HG03558 (cell line): ENCODE data around the gene GPLD1.
"Not testable (repeated sequence)": the region's sequence is repeated elsewhere in the genome, so short reads cannot be mapped to it uniquely, and the experiment has no call there.

Experiments
- ATAC-seq: cut with Tn5 transposase; IDR thresholded peaks from one replicate; pipeline ENCODE4 v1.9.1; 2021; ENCODE audit warnings: moderate number of reproducible peaks; ENCODE audit not compliant: unreplicated experiment; ENCODE audit errors: extremely low read depth

Gene GPLD1

GRCh38 chr6:24489470-24489869, at the start of gene GPLD1:
TSS of gene GPLD1 (minus strand) at chr6:24489578. CDS start at chr6:24489511, 67 bp downstream.
- no peak for ATAC-seq

- ATAC-seq: no peak
Observed at GRCh38 chr6:24537771-24538385, 48.5 kb upstream of the GPLD1 start.

- ATAC-seq: no peak
Observed at GRCh38 chr6:24537082-24537699, 47.8 kb upstream of the GPLD1 start.

DNA sequence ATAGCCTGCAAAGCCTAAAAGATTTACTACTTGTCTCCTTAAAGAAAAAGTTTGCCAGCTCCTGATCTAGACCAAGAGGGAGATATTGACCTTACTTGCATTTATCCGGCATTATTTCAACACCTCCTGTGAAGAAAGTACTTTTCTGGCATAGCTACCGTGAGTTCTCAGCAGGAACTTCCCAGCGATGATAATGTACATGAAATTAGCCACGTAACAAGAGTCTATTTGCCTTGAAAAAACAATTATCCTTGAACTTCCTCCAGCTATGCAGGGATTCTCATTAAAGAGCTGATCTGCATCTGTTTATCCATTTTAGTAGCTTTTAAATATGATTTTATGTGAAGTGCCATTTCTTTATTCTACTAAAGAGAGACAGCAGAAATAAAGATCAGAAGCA, 47.1 kb upstream of the GPLD1 start:
- no peak for ATAC-seq

GRCh38 chr6:24535210-24535609, 45.8 kb upstream of the GPLD1 start:
- no peak for ATAC-seq

- ATAC-seq: no peak
Observed at GRCh38 chr6:24534329-24534728, 45.0 kb upstream of the GPLD1 start.

DNA sequence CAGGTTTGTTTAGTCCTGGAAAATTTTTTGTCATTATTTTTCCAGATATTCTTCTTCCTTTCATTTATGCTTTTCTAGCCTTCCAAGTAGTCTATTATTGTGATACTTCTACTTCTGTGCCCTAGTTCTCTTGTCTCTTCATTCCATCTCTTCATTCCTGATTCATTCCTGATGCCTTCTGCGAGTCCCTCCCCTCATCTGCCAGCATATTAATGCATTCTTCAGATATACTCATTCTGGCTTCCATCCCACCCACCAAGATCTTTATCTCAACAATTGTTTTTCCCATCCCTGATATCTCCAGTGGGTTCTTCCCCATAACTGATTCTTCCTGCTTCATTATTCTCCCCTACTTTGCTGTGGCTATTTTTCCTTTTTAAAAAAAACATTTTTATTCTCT, 40.6 kb upstream of the GPLD1 start:
- ATAC-seq: no peak

DNA sequence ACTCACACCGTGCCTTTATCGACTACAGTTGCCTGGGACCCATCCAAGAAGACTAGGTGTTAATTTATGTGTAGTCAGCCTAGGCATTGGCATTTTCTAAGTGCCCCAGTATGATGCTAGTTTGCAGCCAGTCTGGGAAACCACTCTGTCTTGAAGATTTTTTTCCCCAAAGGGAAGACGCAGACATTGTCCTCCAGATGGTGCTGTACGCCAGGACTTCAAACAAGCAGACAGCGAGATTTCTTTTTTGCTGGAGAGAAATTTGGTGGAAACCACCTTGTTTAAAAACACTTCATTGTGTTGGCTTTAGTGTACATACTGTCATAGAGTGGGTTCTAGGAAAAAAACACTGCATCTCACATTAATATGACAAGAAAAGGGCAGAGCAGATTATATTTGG, 35.4 kb upstream of the GPLD1 start:
- ATAC-seq: no peak

GRCh38 chr6:24524329-24524728, 35.0 kb upstream of the GPLD1 start:
- ATAC-seq: no peak

DNA sequence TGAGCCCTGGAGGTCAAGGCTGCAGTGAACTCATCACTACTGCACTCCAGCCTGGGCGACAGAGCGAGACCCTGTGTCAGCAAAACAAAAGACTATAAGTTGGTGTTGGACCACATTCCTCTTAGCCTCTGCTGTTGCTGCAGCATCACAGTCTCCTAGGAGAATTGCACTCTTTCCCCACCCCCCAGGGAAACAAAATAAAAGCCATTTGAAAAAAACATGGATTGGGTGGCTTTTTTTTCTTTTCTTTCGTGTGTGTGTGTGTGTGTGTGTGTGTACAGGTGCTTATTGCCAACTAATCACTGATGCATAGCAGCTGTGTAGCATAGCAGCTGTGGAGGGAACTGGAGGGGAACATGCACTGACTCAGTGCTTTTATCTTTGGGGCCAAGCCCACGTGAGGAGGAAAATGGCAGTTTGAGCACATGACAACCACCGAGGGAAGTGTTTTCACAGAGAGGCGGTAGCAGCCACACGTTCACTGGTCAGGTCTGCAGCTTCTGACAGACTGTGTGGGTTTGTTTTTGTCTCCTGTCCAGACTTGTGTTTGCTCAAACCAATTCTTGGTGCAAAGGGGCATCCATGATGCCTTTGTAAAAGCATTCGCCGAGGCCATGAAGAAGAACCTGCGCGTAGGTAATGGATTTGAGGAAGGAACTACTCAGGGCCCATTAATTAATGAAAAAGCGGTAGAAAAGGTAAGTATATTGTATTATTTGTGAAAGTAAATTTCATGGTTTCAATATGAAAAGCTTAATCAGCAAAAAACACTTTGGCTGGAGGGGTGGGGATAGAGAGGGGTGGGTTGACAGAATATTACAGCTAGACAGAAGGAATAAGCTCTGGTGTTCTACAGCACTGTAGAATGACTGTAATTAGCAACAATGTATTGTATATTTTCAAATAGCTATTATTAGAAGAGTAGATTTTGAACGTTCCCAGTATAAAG, 33.1 kb upstream of the GPLD1 start:
- peak; percentile 28 for ATAC-seq

DNA sequence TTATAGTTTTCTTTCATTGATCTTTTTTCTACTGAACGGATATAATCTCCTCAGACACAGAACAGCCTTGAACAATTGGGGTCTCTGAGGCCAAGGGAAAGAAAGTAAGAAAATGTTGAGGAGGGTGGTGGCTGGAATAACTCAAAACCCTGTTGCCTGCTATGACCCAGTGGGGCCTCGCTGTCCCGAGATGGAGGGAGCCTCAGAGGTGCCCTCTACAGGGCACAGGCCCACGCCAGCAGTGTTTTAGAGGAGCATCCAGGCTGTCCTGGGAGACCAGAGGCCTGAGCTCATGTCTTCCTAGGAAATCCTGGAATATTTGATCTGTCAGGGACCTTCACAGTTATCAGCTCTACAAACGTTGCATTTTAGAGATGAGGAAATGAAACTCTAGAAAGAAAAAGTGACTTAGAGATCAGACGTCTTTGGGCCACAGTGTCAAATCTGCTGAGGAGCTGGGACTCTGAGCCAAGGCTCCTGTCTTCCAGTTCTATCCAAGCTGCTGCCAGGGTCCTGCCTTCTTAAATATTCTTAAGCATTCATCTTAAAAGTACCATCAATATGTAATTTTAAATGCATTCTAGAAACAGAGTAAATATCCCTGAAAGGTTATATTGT, 31.7 kb upstream of the GPLD1 start:
- no peak for ATAC-seq

- peak; percentile 68 for ATAC-seq
Observed at GRCh38 chr6:24517659-24518543, 28.5 kb upstream of the GPLD1 start.

- ATAC-seq: no peak
Observed at GRCh38 chr6:24513602-24514001, 24.2 kb upstream of the GPLD1 start.

DNA sequence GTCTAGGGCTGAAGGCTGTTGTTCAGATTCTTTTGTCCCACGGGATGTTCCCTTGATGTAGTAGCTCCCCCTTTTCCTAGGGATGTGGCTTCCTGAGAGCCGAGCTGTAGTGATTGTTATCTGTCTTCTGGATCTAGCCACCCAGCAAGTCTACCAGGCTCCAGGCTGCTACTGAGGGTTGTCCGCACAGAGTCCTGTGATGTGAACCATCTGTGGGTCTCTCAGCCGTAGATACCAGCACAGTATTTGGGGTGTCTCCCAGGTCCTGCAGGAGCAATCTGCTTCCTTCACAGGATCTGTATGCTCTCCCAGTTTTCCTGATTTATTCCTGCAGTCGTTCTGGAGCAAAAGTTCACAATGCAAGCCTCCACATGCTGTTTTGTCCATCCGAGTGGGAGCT, 22.6 kb upstream of the GPLD1 start:
- ATAC-seq: not testable (repeated sequence)

- ATAC-seq: no peak
Observed at GRCh38 chr6:24506814-24507520, 17.6 kb upstream of the GPLD1 start.

DNA sequence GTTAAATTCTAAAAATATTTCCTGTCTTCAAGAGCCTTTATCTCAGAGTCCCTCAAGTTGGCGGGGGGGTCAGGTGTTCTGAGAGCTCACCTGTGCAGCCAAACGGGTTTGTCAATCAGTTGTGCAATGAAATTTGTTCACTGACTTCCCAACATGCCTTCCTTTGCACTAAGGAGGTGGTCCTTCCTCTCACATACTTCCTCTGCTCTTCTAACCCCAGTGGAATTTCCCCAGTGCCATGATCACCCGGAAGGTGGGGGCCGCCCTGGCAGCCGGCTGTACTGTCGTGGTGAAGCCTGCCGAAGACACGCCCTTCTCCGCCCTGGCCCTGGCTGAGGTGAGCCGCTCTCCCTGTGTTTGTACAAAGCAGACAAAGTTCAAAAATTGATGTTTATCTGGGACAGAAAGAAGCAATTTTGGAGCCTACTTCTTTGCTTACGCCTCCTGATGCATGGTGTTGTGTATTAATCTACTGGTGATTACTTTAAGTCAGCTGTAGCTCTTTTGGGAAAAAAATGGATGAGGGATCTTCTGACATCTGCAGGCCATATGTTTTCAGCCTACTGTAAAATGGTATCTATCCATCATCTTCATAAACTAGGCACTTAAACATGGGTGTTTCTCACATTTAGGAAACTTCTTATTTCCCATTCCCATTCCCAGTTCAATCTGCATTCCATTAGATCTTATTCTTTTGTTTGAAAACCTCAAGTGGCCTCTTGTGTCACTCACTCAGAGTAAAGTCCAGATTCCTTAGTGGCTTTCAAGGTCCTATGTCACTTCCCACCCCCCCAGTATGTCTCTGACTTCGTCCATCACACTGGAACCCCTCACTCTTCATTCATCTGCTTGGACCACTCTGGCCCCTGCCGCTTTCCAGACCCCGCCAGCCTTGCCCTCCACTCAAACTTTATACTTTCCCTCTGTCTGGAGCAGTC, 15.5 kb upstream of the GPLD1 start:
- no peak for ATAC-seq

- no peak for ATAC-seq
Observed at GRCh38 chr6:24504287-24504648, 14.9 kb upstream of the GPLD1 start.

GRCh38 chr6:24501914-24502313, 12.5 kb upstream of the GPLD1 start:
- ATAC-seq: no peak
